GM12872 (cell line): ENCODE results near the gene KCNMA1.
A peak's percentile ranks its signal among the peaks of the same experiment; 100 is the strongest.

Experiments
- TF ChIP-seq, protein P1 (sequence below): IDR thresholded peaks from 3 replicates; pipeline ENCODE4 v1.5.1; 2011; ENCODE audit warnings: low read depth, mild to moderate bottlenecking, low read length, moderate library complexity; ENCODE audit not compliant: insufficient read depth

The KCNMA1 gene

DNA sequence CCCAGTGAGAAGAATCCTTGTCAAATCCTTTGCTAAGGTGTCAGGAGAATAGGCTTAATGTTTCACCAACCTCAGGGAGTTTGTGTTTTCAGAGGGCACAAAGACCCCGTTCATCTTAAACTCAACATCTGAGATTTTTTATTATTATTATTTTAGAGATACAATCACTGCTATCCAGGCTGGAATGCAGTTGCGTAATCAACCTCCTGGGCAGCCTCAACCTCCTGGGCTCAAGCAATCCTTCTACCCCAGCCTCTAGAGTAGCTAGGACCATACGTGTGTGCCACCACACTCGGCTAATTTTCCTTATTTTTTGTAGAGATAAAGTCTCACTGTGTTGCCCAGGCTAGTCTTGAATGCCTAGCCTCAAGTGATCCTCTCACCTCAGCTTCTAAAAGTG lies 599.2 kb downstream of the KCNMA1 start:
- TF ChIP-seq, protein P1, sequence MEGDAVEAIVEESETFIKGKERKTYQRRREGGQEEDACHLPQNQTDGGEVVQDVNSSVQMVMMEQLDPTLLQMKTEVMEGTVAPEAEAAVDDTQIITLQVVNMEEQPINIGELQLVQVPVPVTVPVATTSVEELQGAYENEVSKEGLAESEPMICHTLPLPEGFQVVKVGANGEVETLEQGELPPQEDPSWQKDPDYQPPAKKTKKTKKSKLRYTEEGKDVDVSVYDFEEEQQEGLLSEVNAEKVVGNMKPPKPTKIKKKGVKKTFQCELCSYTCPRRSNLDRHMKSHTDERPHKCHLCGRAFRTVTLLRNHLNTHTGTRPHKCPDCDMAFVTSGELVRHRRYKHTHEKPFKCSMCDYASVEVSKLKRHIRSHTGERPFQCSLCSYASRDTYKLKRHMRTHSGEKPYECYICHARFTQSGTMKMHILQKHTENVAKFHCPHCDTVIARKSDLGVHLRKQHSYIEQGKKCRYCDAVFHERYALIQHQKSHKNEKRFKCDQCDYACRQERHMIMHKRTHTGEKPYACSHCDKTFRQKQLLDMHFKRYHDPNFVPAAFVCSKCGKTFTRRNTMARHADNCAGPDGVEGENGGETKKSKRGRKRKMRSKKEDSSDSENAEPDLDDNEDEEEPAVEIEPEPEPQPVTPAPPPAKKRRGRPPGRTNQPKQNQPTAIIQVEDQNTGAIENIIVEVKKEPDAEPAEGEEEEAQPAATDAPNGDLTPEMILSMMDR, result no peak

DNA sequence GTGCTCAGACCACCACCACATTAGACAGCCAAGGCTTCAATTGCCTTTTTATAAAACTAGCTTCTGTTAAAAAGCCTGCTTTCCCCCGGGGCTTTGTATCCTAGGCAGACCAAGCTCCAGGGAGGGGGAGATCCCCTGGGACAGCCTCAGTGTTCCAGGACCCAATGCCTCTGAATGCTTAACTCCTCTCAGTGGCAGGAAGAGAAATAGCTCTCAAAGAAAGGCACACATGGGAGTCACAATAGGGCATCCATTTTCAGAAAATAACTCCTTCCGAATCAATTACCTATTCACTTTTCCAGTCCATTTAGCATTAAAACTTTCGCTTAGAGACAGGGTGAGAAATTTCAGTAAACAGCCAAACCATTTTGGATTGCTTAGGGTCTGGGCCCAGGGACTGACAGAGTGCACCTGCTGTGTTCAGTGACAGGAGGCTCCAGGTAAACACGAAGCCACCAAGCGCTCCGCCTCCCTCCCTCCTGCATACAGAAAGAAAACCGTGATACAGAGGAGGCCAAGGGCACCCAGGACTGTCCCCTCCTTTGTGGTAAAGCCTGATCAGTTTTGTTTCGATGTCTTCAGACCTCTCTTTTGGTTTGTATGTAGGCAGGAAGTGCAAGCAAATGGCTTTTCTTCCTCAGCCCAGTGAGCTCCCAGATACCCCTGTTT lies 599.7 kb downstream of the KCNMA1 start:
- TF ChIP-seq, protein P1, result no peak

DNA sequence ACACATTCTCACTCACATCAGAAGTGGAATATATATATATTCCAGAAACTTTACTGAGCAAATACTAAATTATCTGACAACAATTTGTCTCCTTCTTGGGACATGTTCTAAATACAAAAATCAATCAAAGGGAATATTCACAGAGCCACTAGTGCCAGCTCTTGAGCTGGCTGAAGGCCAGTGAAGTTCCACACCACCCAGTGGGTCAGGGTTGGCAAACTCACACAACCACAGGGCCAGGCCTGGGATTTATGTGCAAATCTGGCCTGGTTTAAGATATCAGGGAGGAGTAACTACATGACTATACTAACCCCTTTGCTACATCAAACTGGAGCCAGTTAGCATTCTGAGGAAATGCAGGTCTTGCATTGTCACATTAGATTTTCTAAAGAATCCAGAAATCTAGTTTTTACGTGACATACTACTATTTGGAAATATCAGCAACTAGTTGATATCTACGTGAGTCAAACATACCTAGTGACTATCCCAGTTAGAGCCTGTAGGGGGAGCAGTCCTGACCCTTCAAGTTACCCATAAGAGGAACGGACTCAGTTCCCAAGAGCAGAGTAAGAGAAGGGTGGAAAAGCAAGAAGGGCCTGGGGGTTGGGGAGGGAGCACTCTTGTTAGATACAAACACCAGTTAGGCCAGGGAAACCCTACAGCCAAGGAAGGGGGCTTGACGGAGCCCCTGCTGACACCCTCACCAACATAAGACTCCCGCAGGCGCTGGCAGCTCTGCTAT lies 600.4 kb downstream of the KCNMA1 start:
- TF ChIP-seq, protein P1, result peak; percentile 62

DNA sequence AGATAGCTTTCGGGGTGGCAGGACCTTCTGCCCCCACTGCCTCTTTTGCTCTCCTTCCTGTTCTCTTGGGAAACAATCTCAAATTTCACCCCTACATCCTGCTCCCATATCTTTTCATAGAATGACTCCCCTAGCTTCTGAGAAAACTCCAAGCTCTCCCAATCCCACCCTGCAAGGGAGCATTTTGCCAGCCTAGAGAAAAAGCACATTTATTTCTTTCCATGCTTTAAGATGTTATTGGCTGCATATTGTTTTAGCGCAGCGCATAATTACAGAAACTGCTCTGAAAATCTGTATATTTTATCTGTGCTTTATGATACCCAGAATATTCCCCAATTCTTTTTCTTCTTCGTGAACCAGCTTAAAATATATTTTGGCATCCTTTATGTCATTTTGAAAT lies 601.3 kb downstream of the KCNMA1 start:
- TF ChIP-seq, protein P1, result no peak

DNA sequence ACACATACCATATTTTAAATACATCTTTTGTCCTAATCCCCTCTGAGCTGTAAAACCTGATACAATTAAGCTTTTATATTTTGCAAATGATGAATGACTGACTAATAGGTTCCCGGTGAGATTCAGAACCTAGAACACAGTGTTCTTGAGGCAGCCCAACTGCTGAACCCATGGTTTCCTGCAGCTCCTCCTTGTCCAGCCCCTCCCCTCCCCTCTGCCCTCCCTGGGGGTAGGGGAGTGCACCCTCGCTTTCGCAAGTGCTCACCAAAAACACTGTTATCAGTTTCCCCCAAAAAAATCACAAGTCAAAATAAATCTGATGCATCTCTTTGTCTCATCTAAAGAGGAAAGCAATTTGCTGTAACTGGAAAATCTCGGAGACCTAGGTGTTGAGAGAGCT lies 602.8 kb downstream of the KCNMA1 start:
- TF ChIP-seq, protein P1, result no peak

DNA sequence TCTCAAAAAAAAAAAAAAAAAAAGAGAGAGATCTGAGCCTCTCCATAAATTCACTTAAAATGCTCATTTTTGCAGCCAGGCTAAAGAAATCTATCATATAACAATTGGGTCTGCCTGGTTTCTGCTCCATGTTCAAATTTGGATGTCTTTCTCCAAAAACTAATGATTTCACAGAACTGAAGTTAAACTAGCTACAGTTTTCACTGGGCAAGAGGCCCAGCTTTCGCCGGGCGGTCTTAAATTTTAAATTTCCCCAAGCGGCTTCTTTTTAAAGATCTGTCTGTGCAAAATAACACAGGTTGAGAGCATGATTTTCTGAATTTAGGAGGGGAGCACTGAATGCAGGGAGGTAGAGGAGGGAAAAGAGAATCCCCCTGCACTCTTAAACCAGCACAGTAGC lies 603.4 kb downstream of the KCNMA1 start:
- TF ChIP-seq, protein P1, result no peak

DNA sequence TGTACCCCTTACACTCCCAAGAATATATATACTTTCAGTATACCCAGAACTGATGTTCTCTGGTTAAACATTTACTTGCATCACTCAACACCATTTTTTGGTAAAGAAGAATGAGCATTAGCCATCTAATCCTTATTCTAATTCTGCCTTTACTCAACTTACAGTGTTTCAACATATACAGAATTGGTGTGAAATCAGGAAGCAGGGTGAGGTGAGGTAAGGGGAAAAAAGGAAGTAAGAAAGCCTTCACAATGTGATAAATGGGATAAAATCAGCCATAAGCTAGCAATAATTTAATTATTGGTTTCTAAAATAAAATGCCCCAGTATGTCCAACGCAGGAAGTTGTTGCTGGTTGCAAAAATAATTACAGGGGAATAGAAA lies 605.4 kb downstream of the KCNMA1 start:
- TF ChIP-seq, protein P1, result no peak
